ENCODE results near the gene THSD8.

THSD8 gene

DNA sequence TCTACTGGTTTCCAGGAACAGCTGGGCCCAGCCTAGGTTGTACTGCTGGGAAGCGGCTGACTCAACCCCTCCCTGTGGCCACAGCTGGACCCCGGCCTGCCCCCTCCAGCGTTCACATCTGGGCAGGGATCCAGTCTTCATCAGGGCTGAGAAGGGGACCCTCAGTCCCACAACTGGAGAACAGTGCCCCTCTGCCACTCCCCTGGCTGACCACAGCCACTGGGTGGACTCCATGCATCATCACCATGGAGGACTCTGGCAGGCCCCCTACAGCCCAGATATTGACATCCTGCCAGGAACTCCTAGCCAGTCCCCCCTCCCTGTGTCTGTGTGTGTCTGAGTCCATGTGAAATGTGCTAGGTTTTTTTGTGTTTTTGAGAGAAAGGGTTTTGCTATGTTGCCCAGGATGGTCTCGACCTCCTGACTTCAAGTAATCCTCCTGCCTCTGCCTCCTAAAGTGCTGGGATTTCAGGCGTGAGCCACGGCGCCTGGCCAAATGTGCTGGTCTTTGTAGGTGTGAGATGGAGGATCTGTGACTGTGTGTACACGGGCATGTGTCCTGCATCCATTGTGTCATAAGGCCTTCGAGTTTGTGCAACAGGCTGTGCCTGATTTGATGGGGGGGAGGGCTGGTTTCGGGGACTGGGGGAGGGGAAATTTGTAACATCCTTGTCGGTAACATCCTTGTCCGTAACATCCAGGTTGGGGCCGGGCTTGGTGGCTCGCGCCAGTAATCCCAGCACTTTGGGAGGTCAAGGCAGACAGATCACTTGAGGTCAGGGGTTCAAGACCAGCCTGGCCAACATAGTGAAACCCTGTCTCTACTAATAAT is 22.5 kb upstream of the THSD8 start:
- DNase-seq (ENCODE audit: low spot score) = peak; percentile 60

DNA sequence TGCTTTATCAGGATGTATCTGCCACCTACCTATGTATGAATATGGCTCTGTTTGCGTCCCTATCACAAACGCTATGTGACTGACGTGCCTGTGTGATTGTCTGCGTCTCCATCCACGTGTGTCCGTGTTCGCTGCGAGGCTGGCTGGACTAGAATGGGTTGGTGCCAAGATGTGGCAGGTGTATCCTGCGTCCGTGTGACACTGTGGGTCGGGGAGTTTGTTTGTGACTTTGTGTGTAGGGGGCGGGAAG is 19.8 kb upstream of the THSD8 start:
- no peak for DNase-seq (ENCODE audit: low spot score)

DNA sequence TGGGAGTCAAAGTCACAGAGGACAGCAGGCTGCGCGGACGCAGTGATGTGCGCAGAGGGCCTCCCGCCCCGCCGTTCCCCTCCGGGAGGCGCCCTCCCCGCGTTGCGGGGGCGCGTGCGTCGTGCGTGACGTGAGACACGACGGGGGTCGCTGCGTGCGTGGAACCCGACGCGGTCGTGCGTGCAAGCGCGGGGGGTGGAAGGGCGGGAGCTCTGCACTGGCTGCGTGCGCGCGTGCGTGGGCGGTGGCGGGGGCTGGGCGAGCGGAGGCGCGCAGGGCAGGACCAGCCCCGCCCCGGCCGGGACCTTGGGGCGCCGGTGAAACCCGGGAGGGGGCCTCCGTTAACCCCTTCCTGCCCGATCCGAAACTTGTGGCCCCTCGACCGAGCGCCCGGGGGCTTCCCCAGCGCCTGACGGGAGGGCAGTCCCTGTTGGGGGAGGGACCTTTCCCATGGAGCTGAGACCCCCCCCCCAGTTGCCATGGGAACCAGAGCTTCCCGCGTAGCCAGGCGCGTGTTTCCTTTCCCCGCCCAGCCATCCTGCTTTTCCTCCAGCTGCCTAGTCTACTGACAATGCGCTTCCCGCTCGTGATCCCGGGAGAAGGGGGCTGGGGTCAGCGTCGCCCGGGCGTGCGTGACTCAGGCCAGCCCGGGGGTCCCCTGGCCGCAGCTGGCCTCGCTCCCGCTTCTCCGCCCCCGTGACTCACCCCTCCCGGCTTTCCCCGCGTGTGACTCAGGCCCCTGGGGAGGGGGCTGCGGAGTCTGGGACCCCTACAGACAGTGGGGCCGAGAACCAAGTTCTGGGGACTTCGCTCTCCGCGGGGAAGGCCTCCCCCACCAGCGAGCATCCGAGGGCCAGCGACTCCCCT is 19.2 kb upstream of the THSD8 start:
- DNase-seq (ENCODE audit: low spot score) = peak; percentile 84

DNA sequence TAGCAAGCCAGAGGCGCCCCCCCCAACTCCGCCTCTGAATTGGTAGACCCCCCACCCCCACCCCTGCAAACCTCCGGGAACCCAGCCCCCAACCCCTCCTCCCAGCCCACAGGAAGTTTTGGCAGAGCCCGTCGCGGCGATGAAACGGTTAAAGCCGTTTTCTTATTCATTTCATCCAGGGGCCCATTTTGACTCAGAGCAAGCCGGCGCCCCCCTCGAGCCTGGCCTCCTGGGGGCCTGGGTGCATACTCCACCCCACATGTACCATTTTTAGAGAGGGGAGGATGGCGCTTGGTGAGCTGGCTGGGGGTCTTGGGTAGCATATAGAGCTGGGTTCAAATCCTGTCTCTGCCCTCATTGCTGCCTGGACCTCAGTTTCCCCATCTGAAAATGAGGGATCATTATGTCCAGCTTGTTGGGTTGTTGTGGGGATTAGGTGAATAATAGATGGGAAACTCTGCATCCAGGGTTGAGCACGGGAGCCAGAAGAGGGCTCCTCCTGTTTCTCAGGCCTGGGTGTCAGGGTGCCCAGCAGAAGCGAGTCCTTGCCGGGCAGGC is 18.5 kb upstream of the THSD8 start:
- no peak for DNase-seq (ENCODE audit: low spot score)

DNA sequence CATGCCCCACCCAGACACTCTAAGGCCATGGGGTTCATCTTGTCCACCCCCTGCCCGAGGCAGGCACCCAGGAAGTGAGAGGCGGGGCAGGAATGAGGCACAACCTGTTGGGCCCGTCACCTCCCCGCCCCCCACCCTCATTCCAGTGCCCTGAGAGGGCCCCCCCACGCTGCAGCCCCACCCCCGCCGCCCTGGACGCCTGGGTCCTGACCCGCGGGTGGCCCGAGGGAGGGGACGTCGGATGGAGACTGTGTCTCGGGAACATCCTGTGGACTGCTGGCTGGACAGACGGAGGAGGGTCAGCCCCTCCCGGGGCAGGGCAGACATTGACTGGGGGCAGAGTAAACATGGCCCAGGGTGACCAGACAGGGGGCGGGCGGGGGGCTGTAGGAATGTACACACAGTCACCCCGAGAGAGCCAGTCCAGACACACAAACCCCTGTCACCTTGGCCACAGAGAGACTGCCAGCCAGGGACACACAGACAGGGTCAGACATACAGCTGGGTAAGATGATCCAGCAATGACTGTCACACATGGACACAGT is 17.9 kb upstream of the THSD8 start:
- DNase-seq (ENCODE audit: low spot score) = no peak

DNA sequence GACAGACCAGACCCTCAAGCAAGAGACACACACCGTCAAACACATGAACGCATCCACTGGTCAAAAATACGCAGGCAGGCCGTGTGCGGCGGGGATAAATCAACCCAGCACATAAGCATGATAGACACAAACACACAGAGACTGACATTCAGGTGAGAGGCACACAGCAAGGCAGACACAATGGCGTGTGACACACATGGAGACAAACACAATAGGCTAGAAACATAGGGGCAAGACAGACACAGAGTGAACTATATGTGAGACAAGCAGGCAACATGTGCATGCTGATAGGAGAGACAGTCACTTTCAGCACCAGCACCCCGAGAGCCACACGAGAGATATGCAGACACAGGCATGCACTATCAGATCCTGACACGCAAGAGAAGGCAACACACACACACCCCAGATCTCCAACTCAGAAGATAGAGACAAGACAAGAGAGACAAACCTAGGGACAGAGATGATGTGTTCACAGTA is 17.4 kb upstream of the THSD8 start:
- peak; percentile 40 for DNase-seq (ENCODE audit: low spot score)

DNA sequence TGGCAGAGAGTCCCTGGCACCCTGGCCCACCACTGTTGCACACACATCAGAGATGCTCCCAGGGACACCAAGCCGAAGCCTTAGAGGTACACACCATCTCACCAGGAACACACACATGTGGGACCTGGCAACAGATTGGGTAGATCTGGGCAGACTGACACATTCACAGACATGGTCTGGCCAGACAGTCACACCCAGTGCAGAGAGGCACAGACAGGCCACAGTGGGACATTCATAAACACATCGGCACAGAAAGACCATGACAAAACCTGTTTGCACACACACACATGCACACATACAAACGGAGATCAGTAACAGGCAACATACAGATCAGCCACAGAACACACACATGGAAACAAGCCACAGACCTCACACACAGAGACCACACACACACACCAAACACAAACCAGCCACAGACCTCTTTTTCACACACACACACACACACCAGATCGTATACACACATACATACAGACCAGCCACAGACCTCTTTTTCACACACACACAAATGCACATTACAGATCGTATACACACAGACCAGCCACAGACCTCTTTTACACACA is 16.9 kb upstream of the THSD8 start:
- DNase-seq (ENCODE audit: low spot score) = no peak

DNA sequence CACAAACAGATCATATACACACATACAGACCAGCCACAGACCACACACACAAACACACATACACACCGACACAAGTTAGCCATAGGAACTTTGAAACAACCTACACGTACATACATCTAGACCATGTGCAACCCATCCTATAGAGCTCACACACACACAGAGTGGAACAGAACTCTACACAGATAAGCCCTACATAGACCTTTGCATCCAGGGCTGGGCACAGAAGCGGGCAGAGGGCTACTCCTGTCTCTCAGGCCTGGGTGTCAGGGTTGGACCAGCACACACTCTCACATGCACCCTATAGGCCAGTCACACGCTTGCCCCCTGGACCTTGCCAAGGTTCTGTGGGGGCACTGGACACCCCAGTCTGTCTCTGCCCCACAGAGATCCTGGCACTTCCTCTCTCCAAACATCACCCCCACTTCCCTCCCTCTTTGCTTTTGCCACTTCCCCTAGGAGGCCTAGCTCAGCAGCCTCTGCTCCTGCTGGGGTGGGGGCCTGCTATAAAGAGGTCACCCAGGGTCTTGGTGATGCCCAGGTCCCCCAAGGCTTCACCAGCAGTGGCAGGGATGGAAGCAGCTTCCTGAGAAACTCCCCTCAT is 16.3 kb upstream of the THSD8 start:
- no peak for DNase-seq (ENCODE audit: low spot score)

DNA sequence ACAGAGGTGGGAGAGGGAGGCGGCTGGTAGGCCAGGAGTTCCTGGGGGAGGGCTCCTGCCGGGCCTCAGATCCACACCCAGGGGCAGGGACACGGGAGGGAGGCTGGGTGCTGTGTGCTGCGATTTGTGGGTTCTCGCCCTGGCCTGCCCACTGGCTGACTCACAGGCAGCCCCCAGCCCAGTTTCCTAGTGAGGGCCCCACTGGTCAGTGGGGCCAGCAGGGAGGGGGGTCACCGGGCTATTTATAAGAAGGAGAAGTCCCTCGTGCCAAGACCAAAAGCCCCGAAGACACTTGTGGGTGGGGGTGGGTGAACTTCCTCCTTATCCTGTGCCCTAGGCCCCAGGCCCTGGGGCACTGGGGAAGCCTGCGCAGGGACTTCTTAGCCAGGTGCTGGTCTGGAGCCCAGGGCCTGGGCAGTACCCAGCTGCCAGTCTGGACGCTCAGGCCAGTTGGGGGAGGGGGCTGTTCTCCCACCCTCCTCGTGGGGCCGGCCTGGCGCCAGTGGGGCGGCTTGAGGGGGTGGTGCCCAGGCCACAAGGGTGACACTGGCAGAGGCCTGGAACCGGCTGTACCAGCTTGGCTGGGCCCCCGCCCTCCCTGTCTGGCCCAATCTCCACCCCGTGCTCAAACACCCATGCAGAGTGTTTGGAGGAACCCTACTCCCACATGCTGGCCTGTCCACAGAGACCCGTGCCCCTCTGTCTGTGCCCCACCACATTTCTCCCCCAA is 15.6 kb upstream of the THSD8 start:
- no peak for DNase-seq (ENCODE audit: low spot score)

DNA sequence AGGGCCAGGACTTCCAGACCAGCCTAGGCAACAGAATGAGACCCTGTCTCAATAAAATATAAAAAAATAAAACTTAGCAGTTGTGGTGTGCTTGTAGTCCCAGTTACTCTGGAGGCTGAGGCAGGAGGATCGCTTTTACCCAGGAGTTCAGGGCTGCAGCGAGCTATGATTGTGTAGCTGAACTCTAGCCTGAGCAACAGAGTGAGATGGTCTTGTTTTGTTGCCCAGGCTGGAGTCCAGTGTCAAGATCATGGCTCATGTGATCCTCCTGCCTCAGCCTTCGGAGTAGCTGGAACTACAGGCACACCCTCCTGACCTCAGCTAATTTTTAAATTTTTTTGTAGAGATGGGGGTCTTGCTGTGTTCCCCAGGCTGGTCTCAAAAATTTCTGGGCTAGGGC is 14.9 kb upstream of the THSD8 start:
- no peak for DNase-seq (ENCODE audit: low spot score)

DNA sequence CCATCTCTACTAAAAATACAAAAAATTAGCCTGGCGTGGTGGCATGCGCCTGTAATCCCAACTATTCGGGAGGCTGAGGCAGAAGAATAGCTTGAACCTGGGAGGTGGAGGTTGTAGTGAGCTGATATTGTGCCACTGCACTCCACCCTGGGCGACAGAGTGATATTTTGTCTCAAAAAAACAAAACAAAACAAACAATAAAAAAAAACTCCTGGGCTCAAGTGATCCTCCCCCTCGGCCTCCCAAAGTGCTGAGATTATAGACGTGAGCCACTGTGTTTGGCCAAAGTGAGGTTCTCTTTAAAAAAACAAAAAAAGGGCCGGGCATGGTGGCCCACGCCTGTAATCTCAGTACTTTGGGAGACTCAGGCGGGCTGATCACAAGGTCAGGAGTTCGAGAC is 14.4 kb upstream of the THSD8 start:
- DNase-seq (ENCODE audit: low spot score) = no peak

DNA sequence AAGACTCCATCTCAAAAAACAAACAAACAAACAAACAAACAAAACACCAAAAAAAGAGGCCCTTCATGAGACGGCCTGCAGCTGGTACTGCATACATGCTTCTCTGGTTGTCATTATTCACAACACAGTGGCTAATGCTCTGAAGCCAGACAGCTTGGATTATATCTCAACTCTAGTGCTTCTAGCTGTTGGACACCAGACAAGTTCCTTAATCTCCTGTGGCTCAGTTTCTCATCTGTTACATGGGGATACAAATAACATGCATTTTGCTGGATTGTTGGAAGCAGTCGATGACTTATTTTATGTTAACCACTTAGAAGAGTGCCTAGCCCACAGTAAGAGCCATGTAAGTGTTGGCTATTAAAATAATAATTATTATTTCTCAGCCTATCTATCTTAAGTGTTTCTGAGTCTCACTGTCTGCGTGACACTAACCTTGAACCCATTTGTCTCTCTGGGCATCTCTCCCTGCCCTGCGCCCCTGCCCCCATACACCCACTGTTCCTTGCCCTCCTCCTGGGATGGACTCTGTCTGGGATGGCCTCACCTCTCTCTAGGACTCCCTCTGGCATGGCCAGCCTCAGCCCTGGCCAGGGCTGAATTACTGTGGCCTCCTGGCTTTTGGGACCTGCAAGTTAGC is 13.7 kb upstream of the THSD8 start:
- no peak for DNase-seq (ENCODE audit: low spot score)

DNA sequence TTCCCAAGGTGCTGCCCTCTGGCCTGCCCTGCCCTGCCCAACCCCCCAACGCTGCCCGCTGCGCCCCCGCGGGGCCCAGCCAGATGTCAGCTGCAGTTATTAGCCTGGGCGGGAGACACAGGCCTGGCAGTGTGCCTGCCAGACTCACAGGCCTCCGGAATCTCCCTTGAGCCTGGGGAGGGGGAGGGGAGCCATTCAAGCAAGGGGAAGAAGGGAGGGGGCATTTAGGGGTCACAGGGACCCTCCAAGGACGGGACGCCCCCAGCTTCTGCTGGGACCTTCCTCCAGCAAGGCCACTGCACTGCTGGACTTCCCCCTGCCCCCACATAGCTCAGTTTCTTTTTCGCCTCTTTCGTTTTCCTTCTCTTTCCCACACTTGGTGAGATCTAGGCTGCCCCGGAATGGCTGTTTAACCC is 13.2 kb upstream of the THSD8 start:
- peak; percentile 71 for DNase-seq (ENCODE audit: low spot score)

DNA sequence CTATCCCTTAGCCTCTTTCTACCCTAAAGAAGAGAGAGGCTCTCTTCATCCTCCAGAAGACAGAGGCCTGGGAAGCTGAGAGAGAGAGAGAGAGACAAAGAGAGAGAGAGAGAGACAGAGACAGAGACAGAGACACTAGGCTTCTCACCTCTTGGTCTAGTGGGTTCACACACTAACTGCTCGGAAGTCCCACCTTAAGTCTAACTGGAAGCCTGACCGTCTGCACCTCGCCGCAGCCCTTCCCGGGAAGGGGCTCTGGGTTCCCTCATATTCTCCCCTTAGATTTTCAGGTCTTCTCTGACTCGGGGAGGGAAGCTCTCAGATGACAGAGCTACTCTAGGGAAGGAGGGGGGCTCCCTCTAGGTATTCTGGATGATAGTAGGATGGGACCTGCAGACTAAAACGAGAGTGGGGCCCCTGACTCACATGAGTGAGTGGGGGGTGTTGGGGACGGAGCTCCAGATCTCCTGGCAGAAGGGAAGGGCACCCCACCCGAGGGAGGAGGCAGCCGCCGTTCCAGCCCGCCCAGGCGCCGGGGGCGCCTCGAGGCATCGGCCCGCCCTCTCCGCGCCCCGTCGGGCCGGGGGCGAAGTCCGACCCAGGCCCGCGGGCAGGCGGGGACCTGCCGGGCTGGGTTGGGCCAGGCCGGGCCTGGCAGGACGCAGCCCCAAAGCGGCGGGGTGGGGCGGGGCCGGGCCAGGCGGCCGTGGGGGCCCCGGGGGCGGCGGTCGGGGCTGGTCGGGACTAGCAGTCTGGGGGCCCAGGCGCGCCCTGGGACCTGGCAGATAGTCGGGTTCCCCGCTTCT is 12.6 kb upstream of the THSD8 start:
- DNase-seq (ENCODE audit: low spot score) = peak; percentile 14

DNA sequence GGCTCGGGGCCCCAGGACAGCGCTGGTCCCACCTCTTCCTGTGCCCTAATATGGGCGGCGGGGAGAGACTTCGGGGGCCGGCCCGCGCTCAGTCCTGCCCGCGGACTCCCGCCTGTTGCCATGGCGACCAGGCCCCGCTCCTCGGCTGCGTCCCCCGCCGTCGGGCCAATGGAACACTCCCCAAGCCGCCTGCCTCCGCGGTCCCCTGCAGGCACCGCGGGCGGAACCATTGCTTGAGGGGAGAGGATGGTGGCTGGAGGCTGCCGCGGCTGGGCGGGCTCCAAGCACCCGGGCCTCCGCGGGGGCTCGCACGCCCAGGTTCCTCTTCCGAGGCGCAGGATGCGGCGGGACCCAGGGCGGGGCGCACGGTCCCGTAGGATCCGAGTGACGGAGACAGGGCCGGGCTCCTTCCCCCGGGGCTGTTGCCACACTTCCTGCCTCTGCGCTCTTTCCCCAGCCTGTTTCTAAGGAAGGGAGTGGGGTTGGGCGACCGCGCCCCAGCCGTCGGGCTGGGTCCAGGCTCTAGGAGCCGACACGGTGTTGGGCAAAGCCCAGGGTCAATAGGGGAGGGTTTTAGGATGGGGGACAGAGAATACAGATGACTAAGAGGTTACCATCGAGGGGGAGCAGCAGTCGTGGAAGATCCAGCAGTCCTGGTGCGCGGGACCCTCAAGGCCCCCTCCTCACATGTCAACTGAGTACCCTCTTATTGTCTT is 11.8 kb upstream of the THSD8 start:
- peak; percentile 97 for DNase-seq (ENCODE audit: low spot score)

DNA sequence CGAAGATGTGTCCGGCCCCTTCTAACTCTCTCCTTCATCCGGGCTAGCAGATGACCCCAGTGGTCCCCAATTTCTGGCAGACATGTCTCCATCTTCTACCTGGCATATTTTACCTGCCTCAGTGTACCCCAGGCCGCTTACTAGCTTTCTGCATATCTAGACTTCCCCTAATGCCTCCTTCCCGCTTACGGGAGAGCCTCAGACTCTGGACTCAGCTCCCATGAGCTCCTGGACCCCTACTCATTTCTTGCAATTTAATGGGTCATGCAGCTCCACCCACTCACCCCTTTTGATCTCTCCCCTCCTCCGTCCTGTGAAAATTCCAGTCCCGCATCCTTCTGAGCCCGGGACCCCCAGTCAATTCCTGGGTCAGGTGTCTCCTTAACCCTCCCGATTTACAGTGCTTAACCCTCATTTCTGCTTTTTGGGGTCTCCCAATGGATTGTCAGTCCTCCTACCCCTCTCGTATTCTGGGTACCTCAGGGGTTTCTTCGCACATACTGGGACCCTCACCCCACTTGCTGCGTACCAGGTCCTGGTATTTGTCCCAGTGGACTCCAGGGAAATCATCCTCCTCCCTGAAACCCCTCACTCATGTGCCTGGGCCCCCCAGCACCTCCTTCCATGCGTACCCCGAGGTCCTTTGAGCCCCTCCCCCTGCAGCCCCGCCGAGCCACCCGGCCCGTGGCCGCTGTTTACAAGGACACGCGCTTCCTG is 11.1 kb upstream of the THSD8 start:
- DNase-seq (ENCODE audit: low spot score) = no peak

DNA sequence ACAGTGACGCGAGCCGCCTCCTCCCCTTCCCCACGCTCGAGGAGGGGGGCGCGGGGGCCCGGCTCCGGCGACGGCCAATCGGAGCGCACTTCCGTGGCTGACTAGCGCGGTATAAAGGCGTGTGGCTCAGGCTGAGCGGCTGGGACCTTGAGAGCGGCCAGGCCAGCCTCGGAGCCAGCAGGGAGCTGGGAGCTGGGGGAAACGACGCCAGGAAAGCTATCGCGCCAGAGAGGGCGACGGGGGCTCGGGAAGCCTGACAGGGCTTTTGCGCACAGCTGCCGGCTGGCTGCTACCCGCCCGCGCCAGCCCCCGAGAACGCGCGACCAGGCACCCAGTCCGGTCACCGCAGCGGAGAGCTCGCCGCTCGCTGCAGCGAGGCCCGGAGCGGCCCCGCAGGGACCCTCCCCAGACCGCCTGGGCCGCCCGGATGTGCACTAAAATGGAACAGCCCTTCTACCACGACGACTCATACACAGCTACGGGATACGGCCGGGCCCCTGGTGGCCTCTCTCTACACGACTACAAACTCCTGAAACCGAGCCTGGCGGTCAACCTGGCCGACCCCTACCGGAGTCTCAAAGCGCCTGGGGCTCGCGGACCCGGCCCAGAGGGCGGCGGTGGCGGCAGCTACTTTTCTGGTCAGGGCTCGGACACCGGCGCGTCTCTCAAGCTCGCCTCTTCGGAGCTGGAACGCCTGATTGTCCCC is 10.4 kb upstream of the THSD8 start, which contains the start of gene JUNB:
Gene JUNB (plus strand): TSS at position 142 of the 706 bp plus-strand sequence. CDS start 286 bp downstream, at position 428.
- DNase-seq (ENCODE audit: low spot score) = peak; percentile 95
